Body of pancreas (tissue), 4 donors: ENCODE measurements around the gene ZNF692. TPM values are rescaled to one million over a fixed set of nuclear protein-coding genes. Genes with fewer than 3 reads are reported as not detected.

Source experiments
- ATAC-seq: fragments of 150-250 bp; one replicate; pipeline ENCODE4 v1.9.1; 2016
- DNase-seq, 4 donors: peaks; one replicate each; pipeline ENCODE4 v3.0.0-alpha.2; 2019
- H3K27ac ChIP-seq, 4 donors: fragments of 200-600 bp; sonication (generic); 1 replicate in 3 of 4; 2 replicates in 1 of 4; pipeline versions ENCODE4 v1.5.1 to v1.6.1; 2016 to 2019; ENCODE audit warnings: mild to moderate bottlenecking in 1 of 4, mixed read lengths in 1 of 4, moderate library complexity in 1 of 4
- H3K27me3 ChIP-seq, 2 donors: fragments of 200-600 bp; sonication (generic); one replicate each; pipeline ENCODE4 v1.6.0; 2016; ENCODE audit warnings: mild to moderate bottlenecking in 1 of 2
- H3K36me3 ChIP-seq, 2 donors: fragments of 200-600 bp; sonication (generic); replicated peaks in 1 of 2; 2 replicates each; pipeline ENCODE4 v1.5.1; 2016; ENCODE audit warnings: low read depth in 2 of 2; ENCODE audit not compliant: insufficient read depth in 1 of 2
- H3K4me1 ChIP-seq: fragments of 200-600 bp; sonication (generic); one replicate; pipeline ENCODE4 v1.6.0; 2016
- H3K4me3 ChIP-seq, 2 donors: fragments of 200-600 bp; sonication (generic); 1 replicate in 1 of 2; 2 replicates in 1 of 2; pipeline ENCODE4 v1.5.1; 2016 to 2019
- H3K9me3 ChIP-seq, 3 donors: fragments of 200-600 bp; sonication (generic); 1 replicate in 2 of 3; 2 replicates in 1 of 3; pipeline ENCODE4 v1.5.1; 2016
- CTCF ChIP-seq, 7 experiments: fragments of 450-650 bp in 4 of 7; fragments of 200-600 bp in 3 of 7; sonication (generic) in 3 of 7; IDR thresholded peaks; one replicate each; pipeline ENCODE4 v1.5.1; 2016 to 2019; ENCODE audit warnings: antibody characterized with exemption in 7 of 7
- POLR2A ChIP-seq, 3 donors: fragments of 450-650 bp; IDR thresholded peaks; one replicate each; pipeline ENCODE4 v1.6.1; 2016; ENCODE audit warnings: antibody characterized with exemption in 3 of 3, mild to moderate bottlenecking in 2 of 3
- WGBS, 2 donors: methylation state at CpG; one replicate each; pipeline ENCODE4 v1.1.5; 2017; 5-methylcytosine and 5-hydroxymethylcytosine counted together
- intact Hi-C: fragments of 100-400 bp; cut with DNase I; formaldehyde crosslinking; loops from one replicate; pipeline ENCODE4 v1.15.1; 2023
- total RNA-seq, 2 donors: library from RNA; depleted of rRNA; stranded (reverse); fragments of >200 nt; gene quantifications; one replicate each; pipeline ENCODE4 v1.1.0, GENCODE V29; 2016

The ZNF692 gene
- total RNA-seq, 2 donors from 2014 or later, result 35.8 to 128 TPM

- ATAC-seq (no peak), DNase-seq (no peak)
- H3K27me3 ChIP-seq, result no peaks in the 10 kb centered on the region
- TF ChIP-seq POLR2A (IDR thresholded peaks at IDR 0.05), result no peak
- no peak for TF ChIP-seq CTCF (IDR thresholded peaks at IDR 0.05)
- intact Hi-C loops, result no loop called here
- peaks cover 0 to 3% of the 10 kb centered on the region in 2 donors for H3K36me3 ChIP-seq
- H3K4me3 ChIP-seq, result no peak overlapping the region
- WGBS, 2 donors, result 60 to 87% methylated on average over 1 to 6 of the region's 6 CpGs
- H3K9me3 ChIP-seq, result no peaks in the 10 kb centered on the region
- H3K27ac ChIP-seq, result no peak overlapping the region
- H3K4me1 ChIP-seq, result peaks cover 23% of the 10 kb centered on the region
Measured at GRCh38 chr1:248855580-248855979, 3.3 kb downstream of the ZNF692 start.

- ATAC-seq (no peak), DNase-seq (no peak)
- Histone ChIP-seq H3K9me3 (no peaks in the 10 kb centered on the region), H3K27ac (no peak overlapping the region), H3K4me3 (no peak overlapping the region), H3K36me3 (peaks cover 0 to 5% of the 10 kb centered on the region in 2 donors), H3K4me1 (peaks cover 17% of the 10 kb centered on the region), H3K27me3 (no peaks in the 10 kb centered on the region)
- 85 to 93% methylated on average over 8 of the region's 8 CpGs for WGBS, 2 donors
- intact Hi-C loops, result no loop called here
- no peak for TF ChIP-seq CTCF (IDR thresholded peaks at IDR 0.05)
- TF ChIP-seq POLR2A (IDR thresholded peaks at IDR 0.05), result no peak
Measured at GRCh38 chr1:248853663-248854375, 5.1 kb downstream of the ZNF692 start.

- WGBS, 2 donors, result 91 to 93% methylated on average over 7 of the region's 7 CpGs
- no peaks in the 10 kb centered on the region for H3K9me3 ChIP-seq
- intact Hi-C loops, result no loop called here
- no peak for ATAC-seq
- H3K4me3 ChIP-seq, result no peak overlapping the region
- TF ChIP-seq POLR2A (IDR thresholded peaks at IDR 0.05), result no peak
- no peak for TF ChIP-seq CTCF (IDR thresholded peaks at IDR 0.05)
- peaks cover 8% of the 10 kb centered on the region for H3K4me1 ChIP-seq
- peaks cover 10 to 11% of the 10 kb centered on the region in 2 donors for H3K36me3 ChIP-seq
- no peak for DNase-seq
- H3K27ac ChIP-seq, result no peak overlapping the region
- H3K27me3 ChIP-seq, result no peaks in the 10 kb centered on the region
Measured at GRCh38 chr1:248852481-248853405, 6.1 kb downstream of the ZNF692 start.

DNA sequence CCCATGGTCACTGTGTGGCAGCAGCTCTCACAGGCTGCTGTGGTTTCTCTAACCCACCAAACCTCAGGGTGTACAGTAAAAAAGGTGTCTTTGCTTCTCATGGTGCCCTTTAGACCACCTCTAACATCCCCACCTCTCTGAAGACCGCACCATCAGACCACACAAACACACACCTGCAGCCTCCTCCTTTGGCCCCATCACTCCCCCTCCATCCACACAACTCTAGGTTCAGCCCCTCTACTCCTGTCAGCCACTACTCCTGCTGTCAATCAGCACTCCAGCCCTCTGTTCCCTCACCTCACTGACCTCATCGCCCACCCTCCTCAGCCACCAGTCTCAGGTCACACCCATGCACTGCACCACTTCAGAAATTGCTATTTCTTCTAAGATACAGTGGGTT is 7.5 kb downstream of the ZNF692 start:
- peak in 1 of 3 donors; percentile 8 for TF ChIP-seq POLR2A (IDR thresholded peaks at IDR 0.05)
- TF ChIP-seq CTCF (IDR thresholded peaks at IDR 0.05), result no peak
- intact Hi-C loops, result no loop called here
- DNase-seq (no peak), ATAC-seq (no peak)
- Histone ChIP-seq H3K4me3 (no peak overlapping the region), H3K36me3 (peaks cover 12 to 14% of the 10 kb centered on the region in 2 donors), H3K4me1 (no peaks in the 10 kb centered on the region), H3K9me3 (no peaks in the 10 kb centered on the region), H3K27me3 (no peaks in the 10 kb centered on the region), H3K27ac (no peak overlapping the region)
- 93 to 98% methylated on average over 2 of the region's 2 CpGs for WGBS, 2 donors
